Parathyroid adenoma (tissue), 2 donors: ENCODE data around the gene MBD3L5.

ENCODE experiments used
- H2AFZ ChIP-seq: fragments of 300-600 bp; sonication (generic); one replicate; pipeline ENCODE4 v1.7.0; 2017; ENCODE audit warnings: antibody characterized with exemption, mild to moderate bottlenecking
- H3K27ac ChIP-seq: fragments of 300-600 bp; sonication (generic); one replicate; pipeline ENCODE4 v1.7.0; 2017
- H3K27me3 ChIP-seq: fragments of 300-600 bp; sonication (generic); one replicate; pipeline ENCODE4 v1.7.0; 2017; ENCODE audit warnings: low read length; ENCODE audit not compliant: control insufficient read depth, insufficient read depth
- H3K36me3 ChIP-seq: fragments of 300-600 bp; sonication (generic); one replicate; pipeline ENCODE4 v1.7.0; 2017; ENCODE audit warnings: low read length; ENCODE audit not compliant: control insufficient read depth, insufficient read depth
- H3K4me1 ChIP-seq: fragments of 300-600 bp; sonication (generic); one replicate; pipeline ENCODE4 v1.7.0; 2017; ENCODE audit warnings: control low read depth
- H3K4me2 ChIP-seq: fragments of 300-600 bp; sonication (generic); one replicate; pipeline ENCODE4 v1.7.0; 2017; ENCODE audit warnings: low read length
- H3K4me3 ChIP-seq: fragments of 300-600 bp; sonication (generic); one replicate; pipeline ENCODE4 v1.7.0; 2017; ENCODE audit warnings: low read depth, low read length
- H3K79me2 ChIP-seq: fragments of 300-600 bp; sonication (generic); one replicate; pipeline ENCODE4 v1.7.0; 2017; ENCODE audit warnings: control low read depth
- H3K9ac ChIP-seq: fragments of 300-600 bp; sonication (generic); one replicate; pipeline ENCODE4 v1.7.0; 2017; ENCODE audit warnings: mild to moderate bottlenecking
- H3K9me3 ChIP-seq: fragments of 300-600 bp; sonication (generic); one replicate; pipeline ENCODE4 v1.7.0; 2017; ENCODE audit warnings: low read length; ENCODE audit not compliant: control insufficient read depth
- CTCF ChIP-seq: fragments of 300-600 bp; sonication (generic); IDR thresholded peaks from one replicate; pipeline ENCODE4 v1.7.0; 2017; ENCODE audit warnings: antibody characterized with exemption, mild to moderate bottlenecking
- donor health status: primary hyperparathyroidism.

Gene MBD3L5

DNA sequence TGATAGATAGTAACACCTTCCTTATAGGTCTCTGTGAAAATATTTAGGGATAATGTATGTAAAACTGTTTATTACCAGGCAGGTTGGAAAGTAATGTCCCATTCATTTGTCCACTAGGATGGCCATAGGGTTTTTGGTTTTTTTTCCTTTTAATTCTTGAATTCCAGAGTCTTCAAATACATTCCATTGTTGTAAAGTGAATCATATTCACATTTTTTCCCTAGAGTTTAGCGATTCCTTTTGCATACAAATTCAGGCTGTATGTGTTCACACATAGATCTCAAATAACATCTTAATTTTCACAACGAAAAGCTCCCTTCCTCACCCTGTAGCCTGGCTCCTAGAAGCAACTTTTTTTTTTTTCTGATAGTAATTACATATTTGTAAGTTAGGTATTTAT lies 37.3 kb downstream of the MBD3L5 start:
- Histone ChIP-seq H3K79me2 (peaks cover 3% of the 10 kb centered on the region), H2AFZ (no peak overlapping the region), H3K9ac (no peak overlapping the region), H3K4me3 (no peak overlapping the region), H3K27me3 (no peaks in the 10 kb centered on the region), H3K36me3 (no peaks in the 10 kb centered on the region), H3K4me1 (no peaks in the 10 kb centered on the region), H3K9me3 (no peaks in the 10 kb centered on the region), H3K27ac (no peak overlapping the region), H3K4me2 (no peak overlapping the region)
- TF ChIP-seq CTCF: no peak

DNA sequence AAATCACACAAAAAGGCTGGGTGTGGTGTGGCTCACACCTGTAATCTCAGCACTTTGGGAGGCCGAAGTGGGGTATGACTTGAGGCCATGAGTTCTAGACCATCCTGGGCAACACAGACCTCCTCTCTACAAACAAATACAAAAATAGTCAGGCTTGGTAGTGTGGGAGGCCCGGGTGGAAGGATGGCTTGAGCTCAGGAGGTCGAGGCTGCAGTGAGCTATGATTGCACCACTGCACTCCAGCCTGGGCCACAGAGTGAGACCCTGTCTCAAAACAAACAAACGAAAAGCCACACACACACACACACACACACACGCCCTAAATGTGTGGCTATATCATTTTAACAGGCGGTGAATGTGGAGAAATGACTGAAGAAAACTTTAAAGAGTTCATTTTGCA lies 38.2 kb downstream of the MBD3L5 start:
- Histone ChIP-seq H3K4me2 (peak overlapping the region; percentile 50), H3K4me3 (peak overlapping the region; percentile 96), H3K9ac (no peak overlapping the region), H3K4me1 (no peaks in the 10 kb centered on the region), H3K36me3 (no peaks in the 10 kb centered on the region), H3K9me3 (no peaks in the 10 kb centered on the region), H3K79me2 (peaks cover 3% of the 10 kb centered on the region), H3K27ac (peak overlapping the region; percentile 91), H2AFZ (peak overlapping the region; percentile 94), H3K27me3 (no peaks in the 10 kb centered on the region)
- TF ChIP-seq CTCF: no peak

GRCh38 chr19:7069042-7069903 lies 38.9 kb downstream of the MBD3L5 start, which contains the start of gene ZNF557:
TSS of gene ZNF557 (plus strand) at chr19:7069703. CDS start at chr19:7075075, 5,372 bp downstream.
- Histone ChIP-seq H3K27ac (peak within 1 kb of the TSS; percentile 91), H3K4me1 (no peaks in the 10 kb centered on the region), H3K9me3 (no peaks in the 10 kb centered on the region), H3K36me3 (no peaks in the 10 kb centered on the region), H3K9ac (peak within 1 kb of the TSS; percentile 73), H3K4me3 (peak within 1 kb of the TSS; percentile 96), H3K79me2 (peaks cover 3% of the 10 kb centered on the region), H3K4me2 (peak within 1 kb of the TSS; percentile 93), H3K27me3 (no peaks in the 10 kb centered on the region), H2AFZ (peak within 1 kb of the TSS; percentile 94)
- no peak for TF ChIP-seq CTCF

- peak overlapping the region; percentile 73 for H3K9ac ChIP-seq
- H3K36me3 ChIP-seq: no peaks in the 10 kb centered on the region
- TF ChIP-seq CTCF: no peak
- peaks cover 3% of the 10 kb centered on the region for H3K79me2 ChIP-seq
- H3K4me3 ChIP-seq: peak overlapping the region; percentile 96
- H3K27me3 ChIP-seq: no peaks in the 10 kb centered on the region
- no peaks in the 10 kb centered on the region for H3K9me3 ChIP-seq
- H2AFZ ChIP-seq: peak overlapping the region; percentile 94
- H3K27ac ChIP-seq: peak overlapping the region; percentile 91
- H3K4me1 ChIP-seq: no peaks in the 10 kb centered on the region
- H3K4me2 ChIP-seq: peak overlapping the region; percentile 93
These were observed 39.5 kb downstream of the MBD3L5 start for GRCh38 chr19:7069904-7070226.

- no peak overlapping the region for H2AFZ ChIP-seq
- no peak overlapping the region for H3K27ac ChIP-seq
- H3K4me2 ChIP-seq: no peak overlapping the region
- no peak overlapping the region for H3K4me3 ChIP-seq
- no peak for TF ChIP-seq CTCF
- H3K9me3 ChIP-seq: no peaks in the 10 kb centered on the region
- H3K79me2 ChIP-seq: peaks cover 3% of the 10 kb centered on the region
- no peaks in the 10 kb centered on the region for H3K27me3 ChIP-seq
- no peaks in the 10 kb centered on the region for H3K4me1 ChIP-seq
- no peak overlapping the region for H3K9ac ChIP-seq
- peaks cover 4% of the 10 kb centered on the region for H3K36me3 ChIP-seq
These were observed 42.2 kb downstream of the MBD3L5 start for GRCh38 chr19:7072541-7072940.
